Measurements from ENCODE around the gene TOX2.

DNA sequence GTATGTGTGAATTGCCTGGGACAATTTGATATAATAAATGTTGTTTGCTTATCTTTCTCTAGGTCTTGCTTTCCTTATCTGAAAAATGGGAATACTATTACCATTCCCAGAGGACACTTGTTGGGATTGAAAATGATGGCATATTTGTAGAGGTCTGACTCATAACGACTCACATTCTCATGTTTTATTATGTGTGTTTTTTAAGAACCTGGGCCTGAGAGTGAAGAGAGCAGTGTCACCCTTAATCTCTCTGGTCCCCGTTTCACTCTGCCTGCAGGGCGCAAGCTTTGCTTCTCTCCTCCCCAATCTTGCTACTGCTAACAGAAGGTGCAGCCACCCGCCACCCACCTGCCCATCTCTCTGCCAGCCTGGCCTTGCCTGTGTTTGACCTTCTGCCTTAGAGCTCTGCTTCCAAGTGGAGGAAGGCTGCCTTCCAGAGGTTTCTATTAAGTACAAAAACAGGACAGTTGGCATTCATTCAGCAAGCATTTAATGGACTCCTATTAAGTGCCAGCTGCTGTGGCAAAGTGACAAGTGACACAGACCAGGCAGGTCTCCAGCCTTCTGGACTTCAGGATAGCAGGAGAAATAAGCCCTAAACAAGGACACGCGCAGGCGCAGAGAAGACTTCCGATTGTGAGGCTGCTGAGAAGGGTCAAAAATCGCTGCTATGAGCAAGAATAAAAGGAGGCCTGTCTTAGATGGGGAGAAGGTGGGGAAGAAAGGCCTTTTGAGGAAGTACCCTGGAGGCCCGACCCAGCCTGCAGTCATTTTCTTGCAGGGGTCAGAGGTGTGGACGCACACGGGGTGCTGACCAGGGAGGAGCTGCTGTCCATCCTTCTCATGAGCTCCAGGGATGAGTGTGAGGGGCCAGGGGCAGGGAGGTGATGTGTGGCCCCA is 159.8 kb downstream of the TOX2 start:
- TF ChIP-seq, protein P1, sequence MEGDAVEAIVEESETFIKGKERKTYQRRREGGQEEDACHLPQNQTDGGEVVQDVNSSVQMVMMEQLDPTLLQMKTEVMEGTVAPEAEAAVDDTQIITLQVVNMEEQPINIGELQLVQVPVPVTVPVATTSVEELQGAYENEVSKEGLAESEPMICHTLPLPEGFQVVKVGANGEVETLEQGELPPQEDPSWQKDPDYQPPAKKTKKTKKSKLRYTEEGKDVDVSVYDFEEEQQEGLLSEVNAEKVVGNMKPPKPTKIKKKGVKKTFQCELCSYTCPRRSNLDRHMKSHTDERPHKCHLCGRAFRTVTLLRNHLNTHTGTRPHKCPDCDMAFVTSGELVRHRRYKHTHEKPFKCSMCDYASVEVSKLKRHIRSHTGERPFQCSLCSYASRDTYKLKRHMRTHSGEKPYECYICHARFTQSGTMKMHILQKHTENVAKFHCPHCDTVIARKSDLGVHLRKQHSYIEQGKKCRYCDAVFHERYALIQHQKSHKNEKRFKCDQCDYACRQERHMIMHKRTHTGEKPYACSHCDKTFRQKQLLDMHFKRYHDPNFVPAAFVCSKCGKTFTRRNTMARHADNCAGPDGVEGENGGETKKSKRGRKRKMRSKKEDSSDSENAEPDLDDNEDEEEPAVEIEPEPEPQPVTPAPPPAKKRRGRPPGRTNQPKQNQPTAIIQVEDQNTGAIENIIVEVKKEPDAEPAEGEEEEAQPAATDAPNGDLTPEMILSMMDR (tag by site-specific recombination; IDR thresholded peaks at IDR 0.05) = no peak
- TF ChIP-seq, protein P2, sequence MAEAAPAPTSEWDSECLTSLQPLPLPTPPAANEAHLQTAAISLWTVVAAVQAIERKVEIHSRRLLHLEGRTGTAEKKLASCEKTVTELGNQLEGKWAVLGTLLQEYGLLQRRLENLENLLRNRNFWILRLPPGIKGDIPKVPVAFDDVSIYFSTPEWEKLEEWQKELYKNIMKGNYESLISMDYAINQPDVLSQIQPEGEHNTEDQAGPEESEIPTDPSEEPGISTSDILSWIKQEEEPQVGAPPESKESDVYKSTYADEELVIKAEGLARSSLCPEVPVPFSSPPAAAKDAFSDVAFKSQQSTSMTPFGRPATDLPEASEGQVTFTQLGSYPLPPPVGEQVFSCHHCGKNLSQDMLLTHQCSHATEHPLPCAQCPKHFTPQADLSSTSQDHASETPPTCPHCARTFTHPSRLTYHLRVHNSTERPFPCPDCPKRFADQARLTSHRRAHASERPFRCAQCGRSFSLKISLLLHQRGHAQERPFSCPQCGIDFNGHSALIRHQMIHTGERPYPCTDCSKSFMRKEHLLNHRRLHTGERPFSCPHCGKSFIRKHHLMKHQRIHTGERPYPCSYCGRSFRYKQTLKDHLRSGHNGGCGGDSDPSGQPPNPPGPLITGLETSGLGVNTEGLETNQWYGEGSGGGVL (tag by site-specific recombination; IDR thresholded peaks at IDR 0.05) = no peak
- TF ChIP-seq ZBTB21 (tag by site-specific recombination; IDR thresholded peaks at IDR 0.05) = no peak
- TF ChIP-seq ZBTB1 (tag by site-specific recombination; IDR thresholded peaks at IDR 0.05) = no peak
- no peak for TF ChIP-seq HOXC10 (CRISPR knock-in tag; IDR thresholded peaks at IDR 0.05)
- TF ChIP-seq SP2 (tag by site-specific recombination; IDR thresholded peaks at IDR 0.05) = no peak
- TF ChIP-seq, protein P3, sequence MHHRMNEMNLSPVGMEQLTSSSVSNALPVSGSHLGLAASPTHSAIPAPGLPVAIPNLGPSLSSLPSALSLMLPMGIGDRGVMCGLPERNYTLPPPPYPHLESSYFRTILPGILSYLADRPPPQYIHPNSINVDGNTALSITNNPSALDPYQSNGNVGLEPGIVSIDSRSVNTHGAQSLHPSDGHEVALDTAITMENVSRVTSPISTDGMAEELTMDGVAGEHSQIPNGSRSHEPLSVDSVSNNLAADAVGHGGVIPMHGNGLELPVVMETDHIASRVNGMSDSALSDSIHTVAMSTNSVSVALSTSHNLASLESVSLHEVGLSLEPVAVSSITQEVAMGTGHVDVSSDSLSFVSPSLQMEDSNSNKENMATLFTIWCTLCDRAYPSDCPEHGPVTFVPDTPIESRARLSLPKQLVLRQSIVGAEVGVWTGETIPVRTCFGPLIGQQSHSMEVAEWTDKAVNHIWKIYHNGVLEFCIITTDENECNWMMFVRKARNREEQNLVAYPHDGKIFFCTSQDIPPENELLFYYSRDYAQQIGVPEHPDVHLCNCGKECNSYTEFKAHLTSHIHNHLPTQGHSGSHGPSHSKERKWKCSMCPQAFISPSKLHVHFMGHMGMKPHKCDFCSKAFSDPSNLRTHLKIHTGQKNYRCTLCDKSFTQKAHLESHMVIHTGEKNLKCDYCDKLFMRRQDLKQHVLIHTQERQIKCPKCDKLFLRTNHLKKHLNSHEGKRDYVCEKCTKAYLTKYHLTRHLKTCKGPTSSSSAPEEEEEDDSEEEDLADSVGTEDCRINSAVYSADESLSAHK (tag by site-specific recombination; IDR thresholded peaks at IDR 0.05) = no peak
- TF ChIP-seq, protein P4, sequence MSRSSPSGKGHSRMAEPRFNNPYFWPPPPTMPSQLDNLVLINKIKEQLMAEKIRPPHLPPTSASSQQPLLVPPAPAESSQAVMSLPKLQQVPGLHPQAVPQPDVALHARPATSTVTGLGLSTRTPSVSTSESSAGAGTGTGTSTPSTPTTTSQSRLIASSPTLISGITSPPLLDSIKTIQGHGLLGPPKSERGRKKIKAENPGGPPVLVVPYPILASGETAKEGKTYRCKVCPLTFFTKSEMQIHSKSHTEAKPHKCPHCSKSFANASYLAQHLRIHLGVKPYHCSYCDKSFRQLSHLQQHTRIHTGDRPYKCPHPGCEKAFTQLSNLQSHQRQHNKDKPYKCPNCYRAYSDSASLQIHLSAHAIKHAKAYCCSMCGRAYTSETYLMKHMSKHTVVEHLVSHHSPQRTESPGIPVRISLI (tag by site-specific recombination; IDR thresholded peaks at IDR 0.05) = no peak
- TF ChIP-seq KLF16 (tag by site-specific recombination; IDR thresholded peaks at IDR 0.05) = no peak

All from HEK293 (cell line).